A673 (cell line): ENCODE data around the gene SDF2. TPM values are rescaled to one million over a fixed set of nuclear protein-coding genes. Genes with fewer than 3 reads are reported as not detected.

Experiments used
- BruUV-seq: library from RNA; stranded (reverse); fragments of 400-500 nt; replicated peaks from 2 replicates; lab custom pipeline; 2021; lab: Mats Ljungman, UMichigan
- CTCF ChIA-PET: fragments of 300-600 bp; sonication (Branson Sonifier 250); formaldehyde crosslinking; loops from one replicate; lab custom pipeline; 2022; ENCODE audit warnings: antibody characterized with exemption; lab: Charles Lee
- POLR2A ChIA-PET: fragments of 300-600 bp; sonication (Branson Sonifier 250); formaldehyde crosslinking; loops from one replicate; lab custom pipeline; 2022; ENCODE audit warnings: antibody characterized with exemption; ENCODE audit not compliant: low non-redundant PET; lab: Charles Lee
- DNase-seq: peaks from one replicate; pipeline ENCODE4 v3.0.0-alpha.2; 2015; ENCODE audit warnings: low spot score
- H3K27ac ChIP-seq: fragments of 200-600 bp; sonication (generic); 2 replicates; pipeline ENCODE4 v1.5.1; 2016; ENCODE audit warnings: mixed run types, low read depth, mild to moderate bottlenecking, mixed read lengths, antibody characterized with exemption, low read length; ENCODE audit not compliant: poor library complexity, severe bottlenecking
- H3K27me3 ChIP-seq: fragments of 200-600 bp; sonication (generic); replicated peaks from 2 replicates; pipeline ENCODE4 v1.6.1; 2017; ENCODE audit warnings: mixed run types, low read depth, mild to moderate bottlenecking, mixed read lengths, antibody characterized with exemption, low read length; ENCODE audit not compliant: insufficient read depth, poor library complexity
- H3K36me3 ChIP-seq: fragments of 200-600 bp; sonication (generic); 2 replicates; pipeline ENCODE4 v1.6.1; 2016; ENCODE audit warnings: mixed run types, mild to moderate bottlenecking, mixed read lengths, antibody characterized with exemption, low read length; ENCODE audit not compliant: insufficient read depth, poor library complexity, severe bottlenecking
- H3K4me1 ChIP-seq: fragments of 200-600 bp; sonication (generic); 2 replicates; pipeline ENCODE4 v1.6.1; 2017; ENCODE audit warnings: mixed run types, mild to moderate bottlenecking, mixed read lengths, antibody characterized with exemption, low read length; ENCODE audit not compliant: insufficient read depth, poor library complexity, severe bottlenecking
- H3K4me3 ChIP-seq: fragments of 200-600 bp; sonication (generic); 2 replicates; pipeline ENCODE4 v1.5.1; 2016; ENCODE audit warnings: low read depth, mixed run types, mild to moderate bottlenecking, mixed read lengths, low read length; ENCODE audit not compliant: poor library complexity, severe bottlenecking
- H3K9me3 ChIP-seq: fragments of 200-600 bp; sonication (generic); 2 replicates; pipeline ENCODE4 v1.6.1; 2016; ENCODE audit warnings: mixed run types, low read depth, mild to moderate bottlenecking, mixed read lengths, antibody characterized with exemption, low read length; ENCODE audit not compliant: poor library complexity, severe bottlenecking
- CTCF ChIP-seq: fragments of 300-800, 200-600 bp; sonication (generic); conservative IDR thresholded peaks from 2 replicates; pipeline ENCODE4 v1.5.1; 2017; ENCODE audit warnings: low read depth, mild to moderate bottlenecking, antibody characterized with exemption, low read length, moderate library complexity, mixed read lengths
- EZH2 ChIP-seq: fragments of 200-600 bp; sonication (generic); IDR thresholded peaks from 2 replicates; pipeline ENCODE4 v1.6.1; 2017; ENCODE audit warnings: borderline replicate concordance, low read depth, mild to moderate bottlenecking, mixed read lengths, antibody characterized with exemption, low read length; ENCODE audit not compliant: poor library complexity, severe bottlenecking
- intact Hi-C: fragments of 100-400 bp; cut with micrococcal nuclease; formaldehyde crosslinking; loops from one replicate; pipeline ENCODE4 v1.10.0; 2022; ENCODE audit not compliant: unreplicated experiment
- total RNA-seq: library from RNA; stranded (reverse); gene quantifications from 2 replicates; pipeline ENCODE4 v1.2.3, GENCODE V29; 2021

Gene SDF2
- total RNA-seq, 1 experiment from 2014 or later, result 41.6 TPM

- Histone ChIP-seq H3K27me3 (no peaks in the 10 kb centered on the region), H3K9me3 (no peaks in the 10 kb centered on the region), H3K4me1 (no peaks in the 10 kb centered on the region), H3K4me3 (no peak overlapping the region), H3K36me3 (peaks cover 78% of the 10 kb centered on the region), H3K27ac (no peak overlapping the region)
- no TSS peak for BruUV-seq
- ChIA-PET CTCF (no interaction called here), POLR2A (interaction anchor here (0.6 kb wide), 1 partner anchor 94 kb away, joined by 3 read pairs; no protein-coding TSS in a partner anchor)
- no peak for DNase-seq
- intact Hi-C loops, result no loop called here
- no peak for TF ChIP-seq EZH2
These were observed 38.6 kb upstream of the SDF2 start for GRCh38 chr17:28700278-28700677.

GRCh38 chr17:28698253-28698941 lies 36.7 kb upstream of the SDF2 start:
- no peaks in the 10 kb centered on the region for H3K4me1 ChIP-seq
- no peaks in the 10 kb centered on the region for H3K9me3 ChIP-seq
- intact Hi-C loops, result no loop called here
- ChIA-PET CTCF (no interaction called here), POLR2A (no interaction called here)
- no peak overlapping the region for H3K27ac ChIP-seq
- H3K36me3 ChIP-seq, result peaks cover 95% of the 10 kb centered on the region
- TF ChIP-seq EZH2 (no peak), CTCF (no peak)
- BruUV-seq, result no TSS peak
- no peak for DNase-seq
- no peak overlapping the region for H3K4me3 ChIP-seq
- H3K27me3 ChIP-seq, result no peaks in the 10 kb centered on the region

GRCh38 chr17:28693869-28694268 lies 32.2 kb upstream of the SDF2 start:
- Histone ChIP-seq H3K27ac (no peak overlapping the region), H3K36me3 (peaks cover 83% of the 10 kb centered on the region), H3K4me3 (no peak overlapping the region), H3K4me1 (no peaks in the 10 kb centered on the region), H3K27me3 (no peaks in the 10 kb centered on the region), H3K9me3 (no peaks in the 10 kb centered on the region)
- no TSS peak for BruUV-seq
- TF ChIP-seq EZH2 (no peak), CTCF (no peak)
- intact Hi-C loops, result no loop called here
- ChIA-PET POLR2A (no interaction called here), CTCF (no interaction called here)
- DNase-seq, result no peak

GRCh38 chr17:28689011-28689410 lies 27.3 kb upstream of the SDF2 start:
- ChIA-PET CTCF (no interaction called here), POLR2A (no interaction called here)
- no peaks in the 10 kb centered on the region for H3K4me1 ChIP-seq
- H3K9me3 ChIP-seq, result no peaks in the 10 kb centered on the region
- no peak overlapping the region for H3K27ac ChIP-seq
- DNase-seq, result no peak
- no peak for TF ChIP-seq CTCF
- TF ChIP-seq EZH2, result no peak
- intact Hi-C loops, result no loop called here
- H3K27me3 ChIP-seq, result no peaks in the 10 kb centered on the region
- H3K36me3 ChIP-seq, result peaks cover 83% of the 10 kb centered on the region
- no peak overlapping the region for H3K4me3 ChIP-seq
- no TSS peak for BruUV-seq
